SK-N-SH treated with all-trans-retinoic acid at 6 μM for 48 hours (cell line): ENCODE data around the gene SH3TC1.

Source experiments
- ATAC-seq: fragments of 200-7000 bp; cut with Tn5 transposase; 3 replicates; pipeline ENCODE4 v1.9.1; 2020; ENCODE audit warnings: mild to moderate bottlenecking, moderate library complexity
- ARNTL ChIP-seq: fragments of 450-650 bp; formaldehyde crosslinking; IDR thresholded peaks from 2 replicates; pipeline ENCODE4 v1.5.0; 2020; ENCODE audit warnings: low read depth, mild to moderate bottlenecking, moderate library complexity, borderline replicate concordance
- CREB5 ChIP-seq: fragments of 250-450 bp; sonication (Bioruptor Pico); IDR thresholded peaks from 2 replicates; pipeline ENCODE4 v1.5.1; 2020; ENCODE audit warnings: low read depth, mild to moderate bottlenecking, moderate library complexity
- CSDC2 ChIP-seq: fragments of 250-450 bp; sonication (Bioruptor Pico); IDR thresholded peaks from 2 replicates; pipeline ENCODE4 v1.5.0; 2020; ENCODE audit warnings: mild to moderate bottlenecking, moderate library complexity
- GLIS3 ChIP-seq: fragments of 250-450 bp; sonication (Bioruptor Pico); IDR thresholded peaks from 2 replicates; pipeline ENCODE4 v1.5.0; 2020; ENCODE audit warnings: mild to moderate bottlenecking, moderate library complexity
- ISL1 ChIP-seq: fragments of 250-450 bp; sonication (Bioruptor Pico); IDR thresholded peaks from 2 replicates; pipeline ENCODE4 v2.1.2; 2022; ENCODE audit warnings: mild to moderate bottlenecking, moderate library complexity
- OSR1 ChIP-seq: fragments of 250-450 bp; sonication (Bioruptor Pico); IDR thresholded peaks from 2 replicates; pipeline ENCODE4 v1.8.0; 2022; ENCODE audit warnings: moderate library complexity, mild to moderate bottlenecking, inconsistent platforms
- PATZ1 ChIP-seq: fragments of 250-450 bp; sonication (Bioruptor Pico); IDR thresholded peaks from 2 replicates; pipeline ENCODE4 v1.8.0; 2020; ENCODE audit warnings: mild to moderate bottlenecking, moderate library complexity, borderline replicate concordance
- POU6F1 ChIP-seq: fragments of 250-450 bp; sonication (Bioruptor Pico); IDR thresholded peaks from 2 replicates; pipeline ENCODE4 v1.8.0; 2021; ENCODE audit warnings: low read depth, mild to moderate bottlenecking, moderate library complexity, borderline replicate concordance
- RARB ChIP-seq: fragments of 250-450 bp; sonication (Bioruptor Pico); IDR thresholded peaks from 2 replicates; pipeline ENCODE4 v1.8.0; 2021; ENCODE audit warnings: mild to moderate bottlenecking, moderate library complexity
- SNAI2 ChIP-seq: fragments of 250-450 bp; sonication (Bioruptor Pico); IDR thresholded peaks from 2 replicates; pipeline ENCODE4 v1.5.0; 2020; ENCODE audit warnings: mild to moderate bottlenecking, moderate library complexity
- TOX ChIP-seq: fragments of 250-450 bp; sonication (Bioruptor Pico); IDR thresholded peaks from 2 replicates; pipeline ENCODE4 v1.8.0; 2021; ENCODE audit warnings: mild to moderate bottlenecking, moderate library complexity, borderline replicate concordance
- ZC3H10 ChIP-seq: fragments of 250-450 bp; sonication (Bioruptor Pico); IDR thresholded peaks from 2 replicates; pipeline ENCODE4 v1.5.1; 2021; ENCODE audit warnings: mild to moderate bottlenecking, moderate library complexity
- ZNF565 ChIP-seq: fragments of 450-650 bp; formaldehyde crosslinking; conservative IDR thresholded peaks from 2 replicates; pipeline ENCODE4 v1.5.0; 2020; ENCODE audit warnings: low read depth, mild to moderate bottlenecking, moderate library complexity
- ZNF8 ChIP-seq: fragments of 450-650 bp; formaldehyde crosslinking; IDR thresholded peaks from 2 replicates; pipeline ENCODE4 v1.5.0; 2020; ENCODE audit warnings: mild to moderate bottlenecking, moderate library complexity
- TF ChIP-seq, protein P1 (sequence below): fragments of 250-450 bp; sonication (Bioruptor Pico); IDR thresholded peaks from 2 replicates; pipeline ENCODE4 v1.5.0; 2020; ENCODE audit warnings: mild to moderate bottlenecking, moderate library complexity
- TF ChIP-seq, protein P2 (sequence below): fragments of 250-450 bp; sonication (Bioruptor Pico); IDR thresholded peaks from 2 replicates; pipeline ENCODE4 v1.5.1; 2021; ENCODE audit warnings: mild to moderate bottlenecking, moderate library complexity

Gene SH3TC1

DNA sequence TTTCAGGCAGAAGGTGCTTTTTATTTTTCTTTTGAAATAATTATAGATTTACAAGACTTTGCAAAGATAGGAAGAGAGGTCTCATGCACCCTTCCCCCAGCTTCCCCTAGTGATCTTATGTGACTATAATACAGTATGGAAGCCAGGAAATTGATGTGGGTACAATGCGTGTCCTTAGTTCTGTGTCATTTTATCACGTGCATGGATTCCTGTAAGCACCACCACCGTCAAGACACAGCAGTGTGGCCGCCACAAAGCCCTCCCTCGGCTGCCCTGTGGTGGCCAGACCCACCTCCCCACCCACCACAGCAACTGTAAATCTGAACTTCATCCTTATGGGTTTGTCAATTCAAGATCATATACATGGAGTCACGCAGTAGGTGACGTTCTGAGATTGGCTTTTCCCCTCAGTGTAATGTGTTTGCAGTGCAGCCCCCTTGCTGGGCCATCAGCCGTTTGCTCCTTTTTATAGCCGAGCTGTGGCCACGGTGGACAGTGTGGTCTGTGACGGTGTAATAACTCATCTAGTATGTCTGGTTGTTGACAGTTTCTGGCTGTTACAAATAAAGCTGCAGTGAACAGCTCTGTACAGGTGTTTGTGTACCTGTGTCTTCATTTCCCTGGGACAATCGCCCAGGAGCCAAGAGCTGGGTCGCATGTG lies 59.6 kb downstream of the SH3TC1 start:
- TF ChIP-seq CSDC2 (no peak), POU6F1 (CRISPR knock-in tag) (no peak), PATZ1 (no peak), RARB (CRISPR knock-in tag) (no peak), ZC3H10 (CRISPR knock-in tag) (no peak), CREB5 (CRISPR knock-in tag) (no peak), ZNF8 (no peak), ISL1 (no peak), SNAI2 (CRISPR knock-in tag) (no peak), TOX (CRISPR knock-in tag) (no peak), OSR1 (CRISPR knock-in tag) (no peak), ARNTL (CRISPR knock-in tag) (no peak)
- no peak for ATAC-seq

GRCh38 chr4:8259743-8260430 lies 60.8 kb downstream of the SH3TC1 start:
- ATAC-seq: no peak
- TF ChIP-seq SNAI2 (CRISPR knock-in tag) (no peak), RARB (CRISPR knock-in tag) (no peak), GLIS3 (CRISPR knock-in tag) (no peak), ZNF565 (CRISPR knock-in tag) (no peak), PATZ1 (no peak)
- TF ChIP-seq, protein P1, sequence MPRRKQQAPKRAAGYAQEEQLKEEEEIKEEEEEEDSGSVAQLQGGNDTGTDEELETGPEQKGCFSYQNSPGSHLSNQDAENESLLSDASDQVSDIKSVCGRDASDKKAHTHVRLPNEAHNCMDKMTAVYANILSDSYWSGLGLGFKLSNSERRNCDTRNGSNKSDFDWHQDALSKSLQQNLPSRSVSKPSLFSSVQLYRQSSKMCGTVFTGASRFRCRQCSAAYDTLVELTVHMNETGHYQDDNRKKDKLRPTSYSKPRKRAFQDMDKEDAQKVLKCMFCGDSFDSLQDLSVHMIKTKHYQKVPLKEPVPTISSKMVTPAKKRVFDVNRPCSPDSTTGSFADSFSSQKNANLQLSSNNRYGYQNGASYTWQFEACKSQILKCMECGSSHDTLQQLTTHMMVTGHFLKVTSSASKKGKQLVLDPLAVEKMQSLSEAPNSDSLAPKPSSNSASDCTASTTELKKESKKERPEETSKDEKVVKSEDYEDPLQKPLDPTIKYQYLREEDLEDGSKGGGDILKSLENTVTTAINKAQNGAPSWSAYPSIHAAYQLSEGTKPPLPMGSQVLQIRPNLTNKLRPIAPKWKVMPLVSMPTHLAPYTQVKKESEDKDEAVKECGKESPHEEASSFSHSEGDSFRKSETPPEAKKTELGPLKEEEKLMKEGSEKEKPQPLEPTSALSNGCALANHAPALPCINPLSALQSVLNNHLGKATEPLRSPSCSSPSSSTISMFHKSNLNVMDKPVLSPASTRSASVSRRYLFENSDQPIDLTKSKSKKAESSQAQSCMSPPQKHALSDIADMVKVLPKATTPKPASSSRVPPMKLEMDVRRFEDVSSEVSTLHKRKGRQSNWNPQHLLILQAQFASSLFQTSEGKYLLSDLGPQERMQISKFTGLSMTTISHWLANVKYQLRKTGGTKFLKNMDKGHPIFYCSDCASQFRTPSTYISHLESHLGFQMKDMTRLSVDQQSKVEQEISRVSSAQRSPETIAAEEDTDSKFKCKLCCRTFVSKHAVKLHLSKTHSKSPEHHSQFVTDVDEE (CRISPR knock-in tag): no peak

GRCh38 chr4:8260656-8261111 lies 61.6 kb downstream of the SH3TC1 start:
- peak; percentile 43 for ATAC-seq
- no peak for TF ChIP-seq PATZ1
- TF ChIP-seq, protein P2, sequence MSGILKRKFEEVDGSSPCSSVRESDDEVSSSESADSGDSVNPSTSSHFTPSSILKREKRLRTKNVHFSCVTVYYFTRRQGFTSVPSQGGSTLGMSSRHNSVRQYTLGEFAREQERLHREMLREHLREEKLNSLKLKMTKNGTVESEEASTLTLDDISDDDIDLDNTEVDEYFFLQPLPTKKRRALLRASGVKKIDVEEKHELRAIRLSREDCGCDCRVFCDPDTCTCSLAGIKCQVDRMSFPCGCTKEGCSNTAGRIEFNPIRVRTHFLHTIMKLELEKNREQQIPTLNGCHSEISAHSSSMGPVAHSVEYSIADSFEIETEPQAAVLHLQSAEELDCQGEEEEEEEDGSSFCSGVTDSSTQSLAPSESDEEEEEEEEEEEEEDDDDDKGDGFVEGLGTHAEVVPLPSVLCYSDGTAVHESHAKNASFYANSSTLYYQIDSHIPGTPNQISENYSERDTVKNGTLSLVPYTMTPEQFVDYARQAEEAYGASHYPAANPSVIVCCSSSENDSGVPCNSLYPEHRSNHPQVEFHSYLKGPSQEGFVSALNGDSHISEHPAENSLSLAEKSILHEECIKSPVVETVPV (CRISPR knock-in tag): no peak
- TF ChIP-seq, all 23 proteins: peak for 0
